ENCODE data around the gene NOSTRIN.

- TF ChIP-seq GATA2 (IDR thresholded peaks at IDR 0.05; ENCODE audit: low read depth, low read length) (no peak), GATA3 (IDR thresholded peaks at IDR 0.05; ENCODE audit: low read depth, low read length) (no peak)
Observed at GRCh38 chr2:168895771-168896170, 93.3 kb downstream of the NOSTRIN start.

Data from SH-SY5Y (cell line).